Left lung (tissue), 10 donors: Measurements from ENCODE around the gene UBXN6. TPM values are rescaled to one million over a fixed set of nuclear protein-coding genes. Genes with fewer than 3 reads are reported as not detected.

Experiments used
- ATAC-seq: fragments of 200-7000 bp; cut with Tn5 transposase; one replicate; pipeline ENCODE4 v1.9.1; 2020; ENCODE audit warnings: moderate library complexity
- DNase-seq, 4 donors: peaks; one replicate each; pipeline ENCODE4 v3.0.0-alpha.2; 2013 to 2020
- H3K27ac ChIP-seq, 2 donors: fragments of 200-600 bp; sonication (generic) in 1 of 2; one replicate each; pipeline versions ENCODE4 v1.5.0 to v1.8.0; 2020 to 2021
- H3K27me3 ChIP-seq, 2 donors: fragments of 200-600 bp; sonication (generic) in 1 of 2; one replicate each; pipeline versions ENCODE4 v1.5.0 to v1.8.0; 2020 to 2021
- H3K36me3 ChIP-seq, 2 donors: fragments of 200-600 bp; sonication (generic) in 1 of 2; one replicate each; pipeline versions ENCODE4 v1.5.0 to v1.8.0; 2020 to 2021
- H3K4me1 ChIP-seq, 2 donors: fragments of 200-600 bp; one replicate each; pipeline ENCODE4 v1.8.0; 2021
- H3K4me3 ChIP-seq, 2 donors: fragments of 200-600 bp; sonication (generic) in 1 of 2; one replicate each; pipeline versions ENCODE4 v1.5.0 to v1.8.0; 2020 to 2021; ENCODE audit warnings: mild to moderate bottlenecking in 1 of 2
- H3K9me3 ChIP-seq, 2 donors: fragments of 200-600 bp; sonication (generic) in 1 of 2; one replicate each; pipeline versions ENCODE4 v1.5.0 to v1.8.0; 2020 to 2021
- intact Hi-C, 2 donors: fragments of 100-400 bp; cut with DNase I; formaldehyde crosslinking; loops; one replicate each; pipeline versions ENCODE4 v1.11.2 to v1.14.2; 2022
- polyA plus RNA-seq, 6 donors: library from polyadenylated mRNA; unstranded; fragments of 120-200 nt; gene quantifications; one replicate each; pipeline ENCODE4 v1.2.1, GENCODE V29; 2013; ENCODE audit not compliant: insufficient read length in 6 of 6
- total RNA-seq, 2 donors: library from RNA; stranded (reverse); fragmentation: NEBNext Ultra II Directional; extraction: Animal tissue kit (Norgen Biotek cat#: 25700); gene quantifications; one replicate each; pipeline ENCODE4 v1.2.1, GENCODE V29; 2021
- TF ChIP-seq, protein P1 (sequence below), 2 donors: fragments of 200-600 bp; sonication (generic) in 1 of 2; IDR thresholded peaks; one replicate each; pipeline versions ENCODE4 v1.5.0 to v1.8.0; 2021; ENCODE audit warnings: antibody characterized with exemption in 2 of 2
- donor health status: DM: no; HTN: yes; CAD: no.
- donor health status: DM: no; HTN: no; CAD: no.

UBXN6 gene
- total and polyA plus RNA-seq, 8 donors: 70.2 to 101 (median 87.5) TPM

DNA sequence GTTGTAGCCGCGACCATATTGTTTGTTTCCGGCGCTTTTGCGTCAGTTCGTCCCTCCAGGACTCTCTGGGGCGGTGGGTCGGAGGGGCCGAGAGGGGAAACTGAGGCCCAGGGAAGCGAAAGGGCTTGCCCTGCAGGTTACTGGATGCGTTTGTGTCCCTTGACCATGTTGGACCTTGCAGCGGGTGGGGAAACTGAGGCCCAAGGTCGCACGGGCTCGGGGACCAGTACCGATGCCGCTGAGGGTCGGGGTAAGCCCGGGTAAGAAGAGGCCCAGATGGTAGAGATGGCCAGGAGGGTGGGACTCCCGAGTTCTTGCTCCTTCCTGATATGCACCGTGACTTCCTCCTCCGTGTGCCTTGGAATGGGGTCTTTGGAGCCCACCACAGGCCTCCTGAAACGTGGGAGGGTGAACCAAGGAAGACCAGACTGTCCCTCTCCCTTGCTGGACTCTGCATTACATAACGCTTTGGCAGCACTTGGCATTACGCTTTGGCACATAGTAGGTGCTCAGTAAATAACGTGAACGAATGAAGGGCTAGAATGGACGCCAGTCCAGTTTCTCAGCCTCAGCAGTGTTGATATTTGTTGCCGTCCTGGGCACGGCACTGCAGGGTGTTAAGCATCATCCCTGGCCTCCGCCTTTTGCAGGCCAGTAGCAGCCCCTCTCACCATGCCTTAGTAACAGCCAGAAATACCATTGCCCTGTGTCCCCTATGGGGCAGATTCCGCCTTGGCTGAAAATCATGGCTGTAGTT lies 54.4 kb downstream of the UBXN6 start:
- ATAC-seq (no peak), DNase-seq (peak in 1 of 4 donors; percentile 53)
- Histone ChIP-seq H3K36me3 (no peaks in the 10 kb centered on the region), H3K4me1 (peaks cover 10 to 41% of the 10 kb centered on the region in 2 donors), H3K27me3 (no peaks in the 10 kb centered on the region), H3K27ac (peak overlapping the region in 1 of 2 donors; percentile 87), H3K4me3 (peak overlapping the region; percentile 66 to 83), H3K9me3 (no peaks in the 10 kb centered on the region)
- TF ChIP-seq, protein P1, sequence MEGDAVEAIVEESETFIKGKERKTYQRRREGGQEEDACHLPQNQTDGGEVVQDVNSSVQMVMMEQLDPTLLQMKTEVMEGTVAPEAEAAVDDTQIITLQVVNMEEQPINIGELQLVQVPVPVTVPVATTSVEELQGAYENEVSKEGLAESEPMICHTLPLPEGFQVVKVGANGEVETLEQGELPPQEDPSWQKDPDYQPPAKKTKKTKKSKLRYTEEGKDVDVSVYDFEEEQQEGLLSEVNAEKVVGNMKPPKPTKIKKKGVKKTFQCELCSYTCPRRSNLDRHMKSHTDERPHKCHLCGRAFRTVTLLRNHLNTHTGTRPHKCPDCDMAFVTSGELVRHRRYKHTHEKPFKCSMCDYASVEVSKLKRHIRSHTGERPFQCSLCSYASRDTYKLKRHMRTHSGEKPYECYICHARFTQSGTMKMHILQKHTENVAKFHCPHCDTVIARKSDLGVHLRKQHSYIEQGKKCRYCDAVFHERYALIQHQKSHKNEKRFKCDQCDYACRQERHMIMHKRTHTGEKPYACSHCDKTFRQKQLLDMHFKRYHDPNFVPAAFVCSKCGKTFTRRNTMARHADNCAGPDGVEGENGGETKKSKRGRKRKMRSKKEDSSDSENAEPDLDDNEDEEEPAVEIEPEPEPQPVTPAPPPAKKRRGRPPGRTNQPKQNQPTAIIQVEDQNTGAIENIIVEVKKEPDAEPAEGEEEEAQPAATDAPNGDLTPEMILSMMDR (IDR thresholded peaks at IDR 0.05): no peak
- intact Hi-C loops: no loop called here

DNA sequence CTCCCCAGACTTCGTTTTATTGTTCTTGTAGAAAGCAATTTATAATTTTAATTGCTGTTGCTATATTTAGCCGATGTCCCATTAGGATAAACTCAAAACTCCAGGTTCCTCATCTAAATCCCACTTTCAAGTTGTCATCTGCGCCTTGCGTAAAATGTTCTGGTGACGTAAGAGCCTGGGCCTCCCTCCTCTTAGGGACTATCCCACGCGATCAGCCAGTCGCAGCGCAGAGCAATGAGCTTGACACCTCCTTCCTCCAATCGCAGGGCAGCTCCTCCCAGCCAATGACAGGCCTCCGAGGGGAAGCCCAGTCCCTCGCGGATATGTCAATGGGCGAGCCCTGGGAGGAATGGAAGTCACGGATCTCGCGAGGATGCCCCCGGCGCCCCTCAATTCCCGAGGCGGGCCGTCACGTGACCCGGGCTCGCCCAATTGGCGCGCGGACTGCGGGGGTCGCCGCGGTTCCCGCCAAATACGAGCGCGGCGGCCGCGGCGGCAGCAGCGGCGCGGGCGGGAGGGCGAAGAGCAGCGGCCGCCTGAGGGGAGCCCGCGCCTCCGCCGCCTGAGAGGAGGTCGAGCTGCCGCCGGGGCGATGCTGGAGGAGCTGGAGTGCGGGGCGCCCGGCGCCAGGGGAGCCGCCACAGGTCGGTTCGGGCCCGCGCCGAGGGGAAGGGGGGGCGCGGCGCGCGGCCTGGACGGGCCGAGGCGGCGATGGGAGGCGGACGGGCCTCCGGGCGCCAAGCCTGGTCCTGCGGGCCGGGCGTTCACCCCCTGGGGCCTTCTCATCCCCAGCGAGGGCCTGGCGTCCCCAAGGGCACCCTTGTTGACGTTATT lies 55.2 kb downstream of the UBXN6 start, which contains the start of gene CHAF1A:
Gene CHAF1A, plus strand, starts transcription at position 470 of the 834 bp plus-strand sequence. Its CDS starts 123 bp downstream, at position 593.
- intact Hi-C loops: no loop called here
- H3K4me3 ChIP-seq: peak within 1 kb of the TSS; percentile 66 to 83
- H3K27me3 ChIP-seq: no peaks in the 10 kb centered on the region
- H3K9me3 ChIP-seq: no peaks in the 10 kb centered on the region
- DNase-seq (peak; percentile 98 to 100 (median 99)), ATAC-seq (peak; percentile 94)
- H3K27ac ChIP-seq: peak within 1 kb of the TSS; percentile 81 to 87
- TF ChIP-seq, protein P1 (IDR thresholded peaks at IDR 0.05): peak in 1 of 2 donors; percentile 30
- peaks cover 13 to 49% of the 10 kb centered on the region in 2 donors for H3K4me1 ChIP-seq
- H3K36me3 ChIP-seq: peaks cover 0 to under 1% of the 10 kb centered on the region in 2 donors

DNA sequence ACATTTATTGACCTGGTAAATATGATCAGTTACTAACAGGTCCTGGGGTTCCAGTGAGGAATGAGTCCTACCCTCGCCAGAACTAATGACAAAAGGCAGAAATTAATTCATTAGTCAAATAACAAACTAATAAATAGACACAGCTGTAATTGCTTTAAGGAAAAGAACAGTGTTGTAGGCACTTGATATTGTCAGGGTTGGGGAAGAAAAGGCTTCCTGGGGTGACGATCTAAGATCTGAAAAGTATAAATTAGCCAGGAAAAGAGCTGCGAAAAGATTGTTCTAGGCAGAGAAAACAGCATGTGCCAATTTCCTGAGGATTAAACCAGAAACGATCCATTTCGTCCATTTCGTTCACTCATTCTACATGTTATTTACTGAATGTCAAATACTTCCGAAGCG lies 55.8 kb downstream of the UBXN6 start:
- H3K36me3 ChIP-seq: peaks cover 0 to 6% of the 10 kb centered on the region in 2 donors
- peak overlapping the region; percentile 2 to 83 for H3K4me3 ChIP-seq
- no peaks in the 10 kb centered on the region for H3K27me3 ChIP-seq
- no peak for DNase-seq
- intact Hi-C loops: no loop called here
- H3K27ac ChIP-seq: peak overlapping the region; percentile 81 to 87
- H3K4me1 ChIP-seq: peaks cover 14 to 56% of the 10 kb centered on the region in 2 donors
- H3K9me3 ChIP-seq: no peaks in the 10 kb centered on the region
- ATAC-seq: no peak
- TF ChIP-seq, protein P1 (IDR thresholded peaks at IDR 0.05): no peak

DNA sequence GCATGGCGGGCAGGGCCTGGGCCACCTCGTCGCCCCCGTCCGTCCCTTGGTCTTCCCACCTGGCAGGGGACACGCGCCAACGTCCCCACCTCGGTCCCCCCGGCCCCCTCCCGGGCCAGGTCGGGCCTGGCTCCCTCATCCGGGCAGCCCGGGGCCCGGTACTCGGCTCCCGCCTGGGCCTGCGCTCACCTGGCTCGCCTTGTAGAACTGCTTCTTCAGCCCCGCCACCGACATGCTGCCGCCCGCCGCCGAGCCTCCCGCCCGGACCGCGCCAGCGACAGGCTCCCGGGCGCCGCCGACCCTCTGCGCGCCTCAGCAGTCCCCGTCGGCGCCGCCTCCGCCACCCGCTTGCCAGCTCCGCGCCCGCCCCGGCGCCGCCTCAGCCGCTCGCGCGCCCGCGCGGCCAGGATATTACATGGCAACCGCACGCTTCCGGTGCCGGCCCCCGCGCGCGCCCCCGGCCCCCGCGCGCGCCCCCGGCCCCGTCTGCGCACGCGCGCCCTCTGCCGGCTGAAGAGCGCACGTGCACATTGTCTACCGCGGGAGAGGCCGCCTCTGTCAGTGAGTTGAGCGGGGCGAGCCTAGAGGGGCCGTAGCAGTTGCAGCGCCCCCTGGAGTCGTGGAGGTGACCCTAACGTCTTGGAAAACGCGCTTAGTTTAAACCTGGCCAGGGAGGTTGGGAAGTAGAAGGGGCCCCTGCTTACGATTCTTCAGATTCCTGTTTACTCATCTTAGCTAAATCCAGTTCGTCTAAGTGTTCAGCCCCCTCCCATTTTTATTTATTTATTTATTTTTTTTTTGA lies 57.3 kb downstream of the UBXN6 start, which contains the start of gene SH3GL1:
Gene SH3GL1, minus strand, starts transcription at position 413 of the 802 bp plus-strand sequence. Its CDS starts 179 bp downstream, at position 234.
- Histone ChIP-seq H3K4me1 (peaks cover 14 to 65% of the 10 kb centered on the region in 2 donors), H3K27me3 (no peaks in the 10 kb centered on the region), H3K9me3 (no peaks in the 10 kb centered on the region), H3K36me3 (peaks cover 0 to 19% of the 10 kb centered on the region in 2 donors), H3K4me3 (peak within 1 kb of the TSS; percentile 97 to 98), H3K27ac (peak within 1 kb of the TSS; percentile 93 to 99)
- ATAC-seq (peak; percentile 82), DNase-seq (peak; percentile 89 to 97 (median 94))
- intact Hi-C loops: no loop called here
- TF ChIP-seq, protein P1 (IDR thresholded peaks at IDR 0.05): peak; percentile 92 to 94
